GM21619 (cell line): Measurements from ENCODE around the gene SFMBT1.
A peak's percentile ranks its signal among the peaks of the same experiment; 100 is the strongest.

ENCODE experiments used
- ATAC-seq: cut with Tn5 transposase; IDR thresholded peaks from one replicate; pipeline ENCODE4 v1.9.1; 2021; ENCODE audit not compliant: unreplicated experiment

Gene SFMBT1

GRCh38 chr3:53045518-53046170 is at the start of gene SFMBT1:
Gene SFMBT1, minus strand, starts transcription at chr3:53046073. Its CDS starts 76,945 bp downstream, at chr3:52969128.
- ATAC-seq = peak; percentile 35

- no peak for ATAC-seq
Observed at GRCh38 chr3:53092942-53093341, 47.1 kb upstream of the SFMBT1 start.

GRCh38 chr3:53092216-53092615 is 46.3 kb upstream of the SFMBT1 start:
- ATAC-seq = no peak

- ATAC-seq = no peak
Observed at GRCh38 chr3:53091011-53091410, 45.1 kb upstream of the SFMBT1 start.

GRCh38 chr3:53089511-53089910 is 43.6 kb upstream of the SFMBT1 start:
- ATAC-seq = no peak

GRCh38 chr3:53085476-53085875 is 39.6 kb upstream of the SFMBT1 start:
- no peak for ATAC-seq

- no peak for ATAC-seq
Observed at GRCh38 chr3:53084310-53085001, 38.6 kb upstream of the SFMBT1 start.

- no peak for ATAC-seq
Observed at GRCh38 chr3:53083949-53084309, 38.1 kb upstream of the SFMBT1 start.

- no peak for ATAC-seq
Observed at GRCh38 chr3:53083521-53083920, 37.6 kb upstream of the SFMBT1 start.

- ATAC-seq = no peak
Observed at GRCh38 chr3:53082736-53083135, 36.9 kb upstream of the SFMBT1 start.

- ATAC-seq = no peak
Observed at GRCh38 chr3:53081318-53081717, 35.4 kb upstream of the SFMBT1 start.

GRCh38 chr3:53080612-53081205 is 34.8 kb upstream of the SFMBT1 start:
- ATAC-seq = no peak

- ATAC-seq = no peak
Observed at GRCh38 chr3:53079791-53080555, 34.1 kb upstream of the SFMBT1 start.

GRCh38 chr3:53079147-53079546 is 33.3 kb upstream of the SFMBT1 start:
- ATAC-seq = no peak

GRCh38 chr3:53078656-53079055 is 32.8 kb upstream of the SFMBT1 start:
- no peak for ATAC-seq

- ATAC-seq = no peak
Observed at GRCh38 chr3:53077476-53078220, 31.8 kb upstream of the SFMBT1 start.

- ATAC-seq = no peak
Observed at GRCh38 chr3:53075743-53076140, 29.9 kb upstream of the SFMBT1 start.

GRCh38 chr3:53074761-53075742 is 29.2 kb upstream of the SFMBT1 start:
- no peak for ATAC-seq

- no peak for ATAC-seq
Observed at GRCh38 chr3:53074366-53074696, 28.5 kb upstream of the SFMBT1 start.
